GM19467 (cell line): ENCODE measurements around the gene ZYG11B.
"Not testable (repeated sequence)": the region's sequence is repeated elsewhere in the genome, so short reads cannot be mapped to it uniquely, and the experiment has no call there.

ENCODE experiments used
- ATAC-seq: cut with Tn5 transposase; IDR thresholded peaks from one replicate; pipeline ENCODE4 v1.9.1; 2021; ENCODE audit warnings: mild to moderate bottlenecking, moderate library complexity; ENCODE audit not compliant: unreplicated experiment

ZYG11B gene

GRCh38 chr1:52751589-52752483 is 25.6 kb downstream of the ZYG11B start:
- no peak for ATAC-seq

DNA sequence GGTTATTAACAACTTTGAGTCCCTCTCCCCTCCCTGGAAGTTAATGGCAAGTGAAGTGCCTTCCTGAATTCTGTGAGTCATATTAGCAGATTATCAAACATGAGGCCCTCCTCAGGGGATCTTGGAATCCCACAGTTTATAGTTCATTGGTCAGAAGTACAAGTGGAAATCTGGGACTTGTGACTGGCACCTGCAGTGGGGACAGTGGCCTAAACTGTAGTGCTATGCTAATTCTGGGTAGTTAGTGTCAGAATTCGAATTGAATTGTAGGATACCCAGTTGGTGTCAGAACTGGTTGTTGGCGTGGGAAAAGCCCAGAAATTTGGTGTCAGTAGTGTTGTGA is 26.2 kb downstream of the ZYG11B start:
- no peak for ATAC-seq

DNA sequence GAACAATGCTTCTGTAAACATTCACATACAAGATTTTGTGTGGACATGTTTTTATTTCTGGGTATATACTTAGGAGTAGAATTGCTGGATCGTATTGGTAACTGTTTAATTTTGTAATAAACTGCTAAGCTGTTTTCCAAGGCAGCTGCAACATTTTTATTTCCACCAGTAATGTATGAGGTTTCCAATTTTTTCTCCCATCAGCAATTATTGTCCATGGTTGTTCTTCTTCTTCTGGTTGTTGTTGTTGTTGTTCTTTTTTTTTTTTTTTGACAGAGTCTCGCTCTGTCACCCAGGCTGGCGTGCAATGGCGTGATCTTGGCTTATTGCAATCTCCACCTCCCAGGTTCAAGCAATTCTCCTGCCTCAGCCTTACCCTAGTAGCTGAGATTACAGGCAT is 26.9 kb downstream of the ZYG11B start:
- no peak for ATAC-seq

- no peak for ATAC-seq
Observed at GRCh38 chr1:52756020-52756419, 29.8 kb downstream of the ZYG11B start.

- no peak for ATAC-seq
Observed at GRCh38 chr1:52759908-52760307, 33.7 kb downstream of the ZYG11B start.

- no peak for ATAC-seq
Observed at GRCh38 chr1:52767596-52768280, 41.5 kb downstream of the ZYG11B start.

- ATAC-seq, result no peak
Observed at GRCh38 chr1:52769346-52770033, 43.2 kb downstream of the ZYG11B start.

- ATAC-seq, result no peak
Observed at GRCh38 chr1:52771384-52771783, 45.1 kb downstream of the ZYG11B start.

- no peak for ATAC-seq
Observed at GRCh38 chr1:52786148-52786547, 59.9 kb downstream of the ZYG11B start.

- not testable (repeated sequence) for ATAC-seq
Observed at GRCh38 chr1:52790429-52790828, 64.2 kb downstream of the ZYG11B start.

DNA sequence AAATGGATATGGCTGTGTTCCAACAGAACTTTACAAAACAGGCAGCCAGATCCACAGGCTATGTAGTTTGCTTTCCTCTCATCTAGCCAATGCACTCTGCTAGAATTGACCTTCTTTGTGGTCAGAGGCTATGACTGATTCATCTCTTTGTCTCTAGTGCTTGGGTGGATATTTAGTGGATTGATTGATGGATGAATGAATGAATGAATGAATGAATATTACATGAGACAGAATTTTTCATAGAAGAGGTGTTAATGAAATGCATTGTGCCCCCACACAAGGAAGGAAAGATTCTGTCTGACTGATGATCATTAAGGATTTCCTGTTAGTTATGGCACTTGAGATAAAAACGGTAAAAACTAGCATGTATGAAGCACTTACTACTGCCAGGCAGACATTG is 65.8 kb downstream of the ZYG11B start:
- no peak for ATAC-seq

GRCh38 chr1:52793717-52794116 is 67.5 kb downstream of the ZYG11B start:
- ATAC-seq, result not testable (repeated sequence)

DNA sequence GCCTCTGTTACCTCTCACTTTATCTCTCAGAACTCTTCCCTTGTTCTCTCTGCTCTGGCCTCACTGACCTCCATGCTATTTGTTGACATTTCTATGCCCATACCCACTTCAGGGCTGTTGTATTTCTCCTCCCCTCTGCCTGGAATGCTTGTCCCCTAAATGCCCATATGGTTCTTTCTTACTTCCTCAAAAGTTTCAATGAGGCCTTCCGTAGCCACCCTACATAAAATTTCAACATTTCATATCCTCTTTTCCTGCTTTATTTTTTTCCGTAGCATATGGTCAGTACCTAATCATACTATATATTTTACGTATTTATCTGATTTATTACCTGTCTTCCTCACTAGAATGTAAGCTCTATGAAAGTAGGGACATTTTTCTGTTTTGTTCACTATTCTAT is 69.2 kb downstream of the ZYG11B start:
- ATAC-seq, result no peak

- no peak for ATAC-seq
Observed at GRCh38 chr1:52798331-52798730, 72.1 kb downstream of the ZYG11B start.

- no peak for ATAC-seq
Observed at GRCh38 chr1:52801011-52801410, 74.8 kb downstream of the ZYG11B start.

DNA sequence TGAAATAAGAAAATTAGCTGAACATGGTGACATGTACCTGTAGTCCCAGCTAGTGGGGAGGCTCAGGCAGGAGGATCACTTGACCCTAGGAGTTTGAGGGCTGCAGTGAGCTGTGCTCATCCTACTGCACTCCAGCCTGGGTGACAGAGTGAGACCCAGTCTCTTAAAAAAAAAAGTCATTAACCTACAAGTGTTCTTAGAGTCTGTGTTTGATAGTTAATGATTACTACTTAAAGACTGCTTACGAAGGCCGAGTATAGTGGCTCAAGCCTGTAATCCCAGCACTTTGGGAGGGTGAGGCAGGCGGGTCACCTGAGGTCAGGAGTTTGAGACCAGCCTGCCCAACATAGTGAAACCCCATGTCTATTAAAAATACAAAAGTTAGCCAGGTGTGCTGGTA is 77.8 kb downstream of the ZYG11B start:
- ATAC-seq, result not testable (repeated sequence)

DNA sequence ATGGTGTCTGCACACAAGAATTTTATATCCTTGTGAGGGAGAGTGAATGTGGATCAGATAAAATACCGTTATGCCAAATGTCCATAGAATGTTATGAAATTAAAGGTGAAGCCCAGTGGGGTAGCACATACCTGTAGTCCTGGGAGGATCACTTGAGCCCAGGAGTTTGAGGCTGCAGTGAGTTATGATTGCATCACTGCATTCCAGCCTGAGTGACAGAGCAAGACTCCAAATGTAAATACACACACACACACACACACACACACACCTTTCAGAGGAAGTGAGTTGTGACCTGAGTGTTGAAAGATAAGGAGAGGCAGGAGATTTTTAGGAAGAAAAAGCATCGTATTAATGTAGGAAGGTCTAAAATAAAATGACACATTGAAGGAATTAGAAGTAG is 88.2 kb downstream of the ZYG11B start:
- no peak for ATAC-seq

DNA sequence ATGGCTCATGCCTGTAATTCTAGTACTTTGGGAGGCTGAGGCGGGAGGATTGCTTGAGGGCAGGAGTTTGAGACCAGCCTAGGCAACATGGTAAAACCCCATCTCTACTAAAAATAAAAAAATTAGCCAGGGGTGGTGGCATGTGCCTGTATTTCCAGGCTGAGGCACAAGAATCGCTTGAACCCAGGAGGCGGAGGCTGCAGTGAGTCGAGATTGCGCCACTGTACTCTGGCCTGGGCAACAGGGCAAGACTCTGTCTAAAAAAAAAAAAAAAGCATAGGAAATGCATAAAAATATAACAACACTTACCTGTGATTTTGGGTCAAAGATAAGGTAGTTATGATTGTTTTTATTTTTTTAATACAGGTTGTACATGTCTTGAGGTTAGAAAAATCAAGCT is 94.6 kb downstream of the ZYG11B start:
- ATAC-seq, result not testable (repeated sequence)

GRCh38 chr1:52825868-52826267 is 99.6 kb downstream of the ZYG11B start:
- ATAC-seq, result no peak

DNA sequence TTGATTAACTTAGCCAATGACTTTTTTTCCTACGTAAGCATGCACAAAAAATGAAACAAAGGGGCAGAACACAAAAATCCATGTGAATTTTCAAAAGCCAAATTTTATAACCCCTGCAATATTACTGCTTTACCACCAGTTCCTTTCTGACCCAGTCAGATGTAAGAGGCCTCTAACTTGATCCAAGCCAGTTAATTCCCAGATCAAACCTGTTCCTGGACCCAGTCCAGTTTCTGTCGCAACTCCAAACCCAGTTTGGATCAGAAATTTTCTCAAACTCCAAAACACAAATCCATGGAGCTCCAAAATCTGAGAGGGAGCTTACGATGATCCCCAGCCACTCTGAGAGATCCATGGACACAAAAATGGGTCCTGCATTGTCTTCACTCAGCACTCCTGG is 108.5 kb downstream of the ZYG11B start:
- ATAC-seq, result no peak

GRCh38 chr1:52836035-52836434 is 109.8 kb downstream of the ZYG11B start:
- ATAC-seq, result no peak

DNA sequence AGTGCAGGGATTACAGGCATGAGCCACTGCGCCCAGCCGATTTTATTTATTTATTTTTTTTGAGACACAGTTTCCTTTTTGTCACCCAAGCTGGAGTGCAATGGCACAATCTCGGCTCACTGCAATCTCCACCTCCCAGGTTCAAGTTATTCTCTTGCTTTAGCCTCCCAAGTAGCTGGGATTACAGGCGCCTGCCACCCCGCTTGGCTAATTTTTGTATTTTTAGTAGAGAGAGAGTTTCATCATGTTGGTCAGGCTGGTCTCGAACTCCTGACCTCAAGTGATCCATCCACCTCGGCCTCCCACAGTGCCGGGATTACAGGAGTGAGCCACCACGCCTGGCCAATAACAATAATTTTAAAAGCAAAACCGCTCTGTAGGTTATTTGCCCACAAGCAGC is 112.9 kb downstream of the ZYG11B start:
- ATAC-seq, result not testable (repeated sequence)
